Kidney (tissue), 14 donors: Measurements from ENCODE around the gene ZNF277. TPM values are rescaled to one million over a fixed set of nuclear protein-coding genes. Genes with fewer than 3 reads are reported as not detected.
"Not testable (repeated sequence)": the region's sequence is repeated elsewhere in the genome, so short reads cannot be mapped to it uniquely, and the experiment has no call there.

Experiments
- DNase-seq, 5 donors: peaks; one replicate each; pipeline ENCODE4 v3.0.0-alpha.2; 2013 to 2020
- FAIRE-seq: peaks from 2 replicates; lab custom pipeline; 2012; peaks lifted over from hg19 to GRCh38; lab: Jason Lieb, UNC
- H3K27ac ChIP-seq, 2 donors: one replicate each; pipeline ENCODE4 v1.7.0; 2013; ENCODE audit warnings: low read depth in 2 of 2, low read length in 2 of 2, inconsistent platforms in 1 of 2
- H3K27me3 ChIP-seq: one replicate; pipeline ENCODE4 v1.7.1; 2013; ENCODE audit warnings: low read length, inconsistent platforms; ENCODE audit not compliant: control insufficient read depth, insufficient read depth
- H3K36me3 ChIP-seq, 3 donors: one replicate each; pipeline versions ENCODE4 v1.7.0 to v1.7.1; 2013; ENCODE audit warnings: low read length in 3 of 3, control low read depth in 1 of 3, inconsistent platforms in 1 of 3; ENCODE audit not compliant: insufficient read depth in 3 of 3, control insufficient read depth in 2 of 3
- H3K4me1 ChIP-seq, 3 donors: one replicate each; pipeline versions ENCODE4 v1.7.0 to v1.7.1; 2013; ENCODE audit warnings: low read length in 3 of 3, inconsistent platforms in 1 of 3, low read depth in 1 of 3; ENCODE audit not compliant: control insufficient read depth in 2 of 3, insufficient read depth in 2 of 3
- H3K4me3 ChIP-seq, 3 donors: one replicate each; pipeline versions ENCODE4 v1.7.0 to v1.8.1; 2013; ENCODE audit warnings: low read length in 3 of 3, control low read depth in 1 of 3, inconsistent platforms in 1 of 3
- H3K9ac ChIP-seq, 3 donors: one replicate each; pipeline versions ENCODE4 v1.7.0 to v1.7.1; 2013; ENCODE audit warnings: low read length in 3 of 3, control low read depth in 1 of 3, inconsistent platforms in 1 of 3
- H3K9me3 ChIP-seq, 3 donors: one replicate each; pipeline versions ENCODE4 v1.7.0 to v1.7.1; 2013; ENCODE audit warnings: low read length in 3 of 3, control low read depth in 1 of 3, inconsistent platforms in 1 of 3; ENCODE audit not compliant: control insufficient read depth in 2 of 3, insufficient read depth in 1 of 3
- CTCF ChIP-seq: IDR thresholded peaks from 3 replicates; pipeline ENCODE4 v1.5.1; 2012; ENCODE audit warnings: mild to moderate bottlenecking, moderate library complexity, borderline replicate concordance; ENCODE audit not compliant: insufficient read depth; ENCODE audit errors: extremely low read depth
- intact Hi-C: fragments of 100-400 bp; cut with DNase I; formaldehyde crosslinking; loops from one replicate; pipeline ENCODE4 v1.11.1; 2022
- polyA plus RNA-seq: library from polyadenylated mRNA; stranded (reverse); fragments of 350-450 nt; fragmentation: Illumina TruSeq; extraction: RNeasy Lipid Tissue Mini Kit (QIAGEN cat#74804); gene quantifications from one replicate; pipeline ENCODE4 v1.2.3, GENCODE V29; 2014; ENCODE audit warnings: low read depth, low replicate concordance; ENCODE audit not compliant: insufficient read depth
- total RNA-seq: library from RNA; stranded (reverse); fragmentation: NEBNext Ultra II Directional; extraction: Animal tissue kit (Norgen Biotek cat#: 25700); gene quantifications from one replicate; pipeline ENCODE4 v1.2.1, GENCODE V29; 2021
- donor health status: control.
- donor health status: control.
- donor health status: control.
- donor health status: control.
- donor health status: control.
- donor health status: DM: yes; HTN: yes; CAD: no.
- donor health status: Normal renal cell carcinoma (clear cell type).

ZNF277 gene
- total and polyA plus RNA-seq, 2 donors from 2014 or later = 18.7 to 25.0 TPM

GRCh38 chr7:112308974-112309373 lies 102.5 kb downstream of the ZNF277 start:
- Histone ChIP-seq H3K36me3 (peaks cover 0 to 6% (median 0%) of the 10 kb centered on the region in 3 donors), H3K4me3 (no peak overlapping the region), H3K9ac (no peak overlapping the region), H3K27me3 (no peaks in the 10 kb centered on the region), H3K9me3 (peaks cover 0 to 7% (median 0%) of the 10 kb centered on the region in 3 donors), H3K4me1 (no peaks in the 10 kb centered on the region), H3K27ac (no peak overlapping the region)
- intact Hi-C loops = no loop called here
- TF ChIP-seq CTCF = no peak
- no peak for DNase-seq
- no peak for FAIRE-seq

GRCh38 chr7:112316803-112317202 lies 110.3 kb downstream of the ZNF277 start:
- H3K4me1 ChIP-seq, DNase-seq, intact Hi-C loops, H3K27ac ChIP-seq, H3K9ac ChIP-seq, H3K4me3 ChIP-seq, FAIRE-seq, H3K9me3 ChIP-seq, H3K36me3 ChIP-seq, H3K27me3 ChIP-seq: not testable (repeated sequence)

- H3K27ac ChIP-seq = no peak overlapping the region
- DNase-seq (no peak), FAIRE-seq (no peak)
- no peak for TF ChIP-seq CTCF
- intact Hi-C loops = no loop called here
- no peak overlapping the region for H3K9ac ChIP-seq
- H3K27me3 ChIP-seq = no peaks in the 10 kb centered on the region
- no peak overlapping the region for H3K4me3 ChIP-seq
- peaks cover 0 to 5% (median 0%) of the 10 kb centered on the region in 3 donors for H3K9me3 ChIP-seq
- peaks cover 0 to 5% (median 3%) of the 10 kb centered on the region in 3 donors for H3K36me3 ChIP-seq
- no peaks in the 10 kb centered on the region for H3K4me1 ChIP-seq
Observed at GRCh38 chr7:112322070-112322469, 115.6 kb downstream of the ZNF277 start.

GRCh38 chr7:112327566-112327965 lies 121.1 kb downstream of the ZNF277 start:
- H3K9me3 ChIP-seq = no peaks in the 10 kb centered on the region
- intact Hi-C loops = no loop called here
- DNase-seq (no peak), FAIRE-seq (no peak)
- H3K27me3 ChIP-seq = no peaks in the 10 kb centered on the region
- no peak overlapping the region for H3K4me3 ChIP-seq
- no peak for TF ChIP-seq CTCF
- no peak overlapping the region for H3K27ac ChIP-seq
- peaks cover 0 to 3% (median 0%) of the 10 kb centered on the region in 3 donors for H3K36me3 ChIP-seq
- H3K4me1 ChIP-seq = peaks cover 0 to 3% (median 0%) of the 10 kb centered on the region in 3 donors
- H3K9ac ChIP-seq = no peak overlapping the region
